Measurements from ENCODE around the gene PALLD. TPM values are rescaled to one million over a fixed set of nuclear protein-coding genes. Genes with fewer than 3 reads are reported as not detected.

The PALLD gene
- total RNA-seq, 6 experiments from 2014 or later: 7.7 to 81.6 (median 24.8) TPM

DNA sequence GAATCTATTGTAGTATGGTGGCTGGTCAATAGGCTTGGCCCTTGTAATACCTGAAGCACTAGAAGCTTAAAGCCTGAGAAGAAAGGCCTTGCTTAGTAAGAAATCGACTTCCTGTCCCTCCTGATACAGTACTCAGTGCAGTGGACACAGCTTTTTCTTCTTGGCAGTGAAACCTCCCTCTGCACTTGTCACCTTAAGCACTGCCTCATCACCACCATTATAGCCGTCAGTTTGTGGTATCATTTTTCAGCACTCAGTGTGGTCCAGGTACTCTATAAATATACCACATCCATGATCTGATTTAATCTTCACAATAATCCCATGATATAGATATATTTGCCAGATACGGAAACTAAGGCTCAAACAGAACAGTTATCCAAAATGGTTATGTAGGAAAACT is 75.2 kb downstream of the PALLD start:
- no peak for TF ChIP-seq POLR2A (IDR thresholded peaks at IDR 0.05)
- no peak for TF ChIP-seq CTCF (IDR thresholded peaks at IDR 0.05)
- Histone ChIP-seq H3K4me1 (no peaks in the 10 kb centered on the region), H3K4me3 (no peak overlapping the region), H3K27ac (no peak overlapping the region), H3K9me3 (no peaks in the 10 kb centered on the region), H3K36me3 (no peaks in the 10 kb centered on the region), H3K27me3 (no peaks in the 10 kb centered on the region)
- ATAC-seq (no peak), DNase-seq (no peak)
- intact Hi-C loops (cut with DNase I): no loop called here
- WGBS (ENCODE audit: insufficient coverage, low coverage, low lambda C conversion rate, missing lambda C conversion rate): 87% methylated on average over 3 of the region's 3 CpGs

DNA sequence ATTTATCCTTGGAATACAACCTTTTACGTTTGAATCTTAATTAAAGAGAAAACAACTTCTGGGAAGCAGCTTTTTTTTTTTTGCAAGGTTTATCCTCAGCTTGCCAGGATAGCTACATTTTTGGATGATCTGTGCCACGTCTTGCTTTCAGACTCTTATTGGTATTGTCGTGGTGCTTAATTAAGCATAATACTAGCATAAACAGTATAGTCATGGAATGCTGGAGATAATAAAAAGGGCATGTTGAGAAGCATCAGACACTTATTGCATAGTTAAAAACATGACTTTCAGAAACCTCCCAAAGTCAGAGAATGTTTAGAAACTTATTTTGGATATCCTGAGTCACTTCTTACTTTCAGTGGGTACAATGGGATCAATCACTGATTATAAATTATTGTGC is 77.0 kb downstream of the PALLD start:
- no peak for DNase-seq
- H3K4me3 ChIP-seq: no peak overlapping the region
- WGBS (ENCODE audit: insufficient coverage, low coverage, low lambda C conversion rate, missing lambda C conversion rate): 56% methylated on average over 3 of the region's 3 CpGs
- intact Hi-C loops (cut with DNase I): no loop called here
- H3K9me3 ChIP-seq: no peaks in the 10 kb centered on the region
- H3K4me1 ChIP-seq: no peaks in the 10 kb centered on the region
- no peak for TF ChIP-seq CTCF (IDR thresholded peaks at IDR 0.05)
- TF ChIP-seq POLR2A (IDR thresholded peaks at IDR 0.05): no peak
- ATAC-seq: no peak
- no peak overlapping the region for H3K27ac ChIP-seq
- no peaks in the 10 kb centered on the region for H3K27me3 ChIP-seq
- H3K36me3 ChIP-seq: no peaks in the 10 kb centered on the region

- no peak overlapping the region for H3K27ac ChIP-seq
- no peaks in the 10 kb centered on the region for H3K9me3 ChIP-seq
- no peak overlapping the region for H3K4me3 ChIP-seq
- ATAC-seq: no peak
- TF ChIP-seq CTCF (IDR thresholded peaks at IDR 0.05): no peak
- no peak for TF ChIP-seq POLR2A (IDR thresholded peaks at IDR 0.05)
- DNase-seq: no peak
- intact Hi-C loops (cut with DNase I): no loop called here
- H3K36me3 ChIP-seq: no peaks in the 10 kb centered on the region
- no peaks in the 10 kb centered on the region for H3K27me3 ChIP-seq
- no peaks in the 10 kb centered on the region for H3K4me1 ChIP-seq
- WGBS (ENCODE audit: insufficient coverage, low coverage, low lambda C conversion rate, missing lambda C conversion rate): 61% methylated on average over 5 of the region's 5 CpGs
These were observed 77.9 kb downstream of the PALLD start for GRCh38 chr4:168574581-168575295.

- Histone ChIP-seq H3K27me3 (no peaks in the 10 kb centered on the region), H3K4me1 (no peaks in the 10 kb centered on the region), H3K27ac (no peak overlapping the region), H3K36me3 (no peaks in the 10 kb centered on the region), H3K4me3 (no peak overlapping the region), H3K9me3 (no peaks in the 10 kb centered on the region)
- no peak for DNase-seq
- ATAC-seq: no peak
- 92% methylated on average over 2 of the region's 2 CpGs for WGBS (ENCODE audit: insufficient coverage, low coverage, low lambda C conversion rate, missing lambda C conversion rate)
- intact Hi-C loops (cut with DNase I): no loop called here
- no peak for TF ChIP-seq POLR2A (IDR thresholded peaks at IDR 0.05)
These were observed 78.6 kb downstream of the PALLD start for GRCh38 chr4:168575473-168575872.

DNA sequence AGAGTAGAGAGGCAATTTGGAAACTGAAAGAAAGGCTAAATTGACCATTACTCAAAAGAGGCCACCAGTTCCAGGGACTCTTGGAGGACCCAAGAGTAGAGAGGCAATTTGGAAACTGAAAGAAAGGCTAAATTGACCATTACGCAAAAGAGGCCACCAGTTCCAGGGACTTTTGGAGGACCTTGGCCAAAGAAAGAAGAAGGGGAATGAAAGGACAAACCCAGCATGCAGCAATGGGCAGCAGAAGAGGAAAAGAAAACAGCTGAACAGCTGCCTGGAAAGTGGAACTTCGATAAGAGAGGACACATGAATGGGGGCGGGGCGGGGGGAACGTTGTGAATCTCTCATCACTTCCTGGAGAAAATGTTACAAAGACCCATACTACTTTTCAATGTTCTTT is 80.8 kb downstream of the PALLD start:
- no peaks in the 10 kb centered on the region for H3K9me3 ChIP-seq
- no peaks in the 10 kb centered on the region for H3K4me1 ChIP-seq
- 48% methylated on average over 5 of the region's 5 CpGs for WGBS (ENCODE audit: insufficient coverage, low coverage, low lambda C conversion rate, missing lambda C conversion rate)
- H3K27me3 ChIP-seq: no peaks in the 10 kb centered on the region
- no peak for DNase-seq
- H3K27ac ChIP-seq: no peak overlapping the region
- ATAC-seq: peak in 3 of 4 donors; percentile 30 to 58 (median 33)
- H3K36me3 ChIP-seq: no peaks in the 10 kb centered on the region
- TF ChIP-seq CTCF (IDR thresholded peaks at IDR 0.05) (no peak), POLR2A (IDR thresholded peaks at IDR 0.05) (no peak)
- intact Hi-C loops (cut with DNase I): no loop called here
- H3K4me3 ChIP-seq: no peak overlapping the region

Measured in right lobe of liver (tissue), 6 donors.